IMR-90 (cell line): ENCODE measurements around the gene ATP8B3. TPM values are rescaled to one million over a fixed set of nuclear protein-coding genes. Genes with fewer than 3 reads are reported as not detected.

ENCODE experiments used
- ATAC-seq: fragments of 200-7000 bp; cut with Tn5 transposase; 2 replicates; pipeline ENCODE4 v1.9.1; 2020; ENCODE audit warnings: low read depth, mild to moderate bottlenecking, moderate library complexity
- BruUV-seq: library from RNA; stranded (reverse); fragments of 400-500 nt; replicated peaks from 2 replicates; lab custom pipeline; 2021; lab: Mats Ljungman, UMichigan
- CTCF ChIA-PET: fragments of 300-600 bp; formaldehyde crosslinking; extraction: SDS; loops from one replicate; lab custom pipeline; 2021; ENCODE audit warnings: antibody characterized with exemption; lab: Yijun Ruan, JAX
- POLR2A ChIA-PET: fragments of 300-600 bp; sonication (Branson Sonifier 250); formaldehyde crosslinking; loops from one replicate; lab custom pipeline; 2022; ENCODE audit warnings: antibody characterized with exemption; ENCODE audit not compliant: unreplicated experiment; lab: Charles Lee
- DNase-seq: peaks from one replicate; pipeline ENCODE4 v3.0.0; 2013
- H2AFZ ChIP-seq: replicated peaks from 2 replicates; pipeline ENCODE3; 2013; ENCODE audit warnings: low read length, mild to moderate bottlenecking; ENCODE audit not compliant: poor library complexity
- H2AK5ac ChIP-seq: 2 replicates; pipeline ENCODE4 v1.6.1; 2013; ENCODE audit warnings: low read depth, low read length, inconsistent platforms
- H2AK9ac ChIP-seq: replicated peaks from 2 replicates; pipeline ENCODE3; 2013; ENCODE audit warnings: mild to moderate bottlenecking, low read depth, low read length, moderate library complexity; ENCODE audit not compliant: poor library complexity
- H2BK120ac ChIP-seq: 2 replicates; pipeline ENCODE4 v1.6.1; 2013; ENCODE audit warnings: low read depth, low read length, inconsistent platforms
- H2BK15ac ChIP-seq: 3 replicates; pipeline ENCODE4 v1.6.1; 2013; ENCODE audit warnings: low read depth, low read length, inconsistent platforms
- H2BK20ac ChIP-seq: 2 replicates; pipeline ENCODE4 v1.6.1; 2013; ENCODE audit warnings: low read depth, mild to moderate bottlenecking, inconsistent platforms, low read length, moderate library complexity
- H2BK5ac ChIP-seq: 2 replicates; pipeline ENCODE4 v1.6.1; 2013; ENCODE audit warnings: mild to moderate bottlenecking, low read depth, low read length, inconsistent platforms; ENCODE audit not compliant: poor library complexity, severe bottlenecking
- H3K14ac ChIP-seq: replicated peaks from 2 replicates; pipeline ENCODE4 v1.6.1; 2013; ENCODE audit warnings: low read depth, low read length, inconsistent platforms
- H3K18ac ChIP-seq: 2 replicates; pipeline ENCODE4 v1.6.1; 2013; ENCODE audit warnings: low read depth, low read length, control low read depth
- H3K23ac ChIP-seq: 2 replicates; pipeline ENCODE4 v1.6.1; 2013; ENCODE audit warnings: low read depth, low read length, inconsistent platforms
- H3K27ac ChIP-seq: 2 replicates; pipeline ENCODE4 v1.5.1; 2013; ENCODE audit warnings: mild to moderate bottlenecking, control low read depth, low read length; ENCODE audit not compliant: insufficient read depth
- H3K27me3 ChIP-seq: 2 replicates; pipeline ENCODE4 v1.6.1; 2013; ENCODE audit warnings: low read length; ENCODE audit not compliant: control insufficient read depth, insufficient read depth
- H3K36me3 ChIP-seq: 2 replicates; pipeline ENCODE4 v1.6.1; 2013; ENCODE audit warnings: low read length, mixed read lengths; ENCODE audit not compliant: control insufficient read depth, insufficient read depth
- H3K4ac ChIP-seq: 2 replicates; pipeline ENCODE4 v1.6.1; 2013; ENCODE audit warnings: low read depth, low read length, inconsistent platforms
- H3K4me1 ChIP-seq: 2 replicates; pipeline ENCODE4 v1.6.1; 2013; ENCODE audit warnings: low read length, mixed read lengths; ENCODE audit not compliant: control insufficient read depth, insufficient read depth
- H3K4me2 ChIP-seq: 2 replicates; pipeline ENCODE4 v1.6.1; 2013; ENCODE audit warnings: low read depth, mild to moderate bottlenecking, control low read depth, low read length, moderate library complexity
- H3K4me3 ChIP-seq: 2 replicates; pipeline ENCODE4 v1.5.1; 2013; ENCODE audit warnings: low read depth, mild to moderate bottlenecking, control low read depth, low read length, moderate library complexity; ENCODE audit not compliant: insufficient read depth
- H3K56ac ChIP-seq: 2 replicates; pipeline ENCODE4 v1.6.1; 2013; ENCODE audit warnings: low read length, inconsistent platforms; ENCODE audit not compliant: insufficient read depth; ENCODE audit errors: extremely low read depth
- H3K79me1 ChIP-seq, 2 experiments: 2 replicates each; pipeline ENCODE4 v1.6.1; 2013; ENCODE audit warnings: low read length in 2 of 2, inconsistent platforms in 1 of 2, low read depth in 1 of 2
- H3K9ac ChIP-seq: 2 replicates; pipeline ENCODE4 v1.6.1; 2013; ENCODE audit warnings: low read depth, low read length, control low read depth
- H3K9me1 ChIP-seq: 2 replicates; pipeline ENCODE4 v1.6.1; 2013; ENCODE audit warnings: low read length, inconsistent platforms; ENCODE audit not compliant: insufficient read depth
- H3K9me3 ChIP-seq: 2 replicates; pipeline ENCODE4 v1.6.1; 2013; ENCODE audit warnings: low read length; ENCODE audit not compliant: control insufficient read depth, insufficient read depth
- H4K20me1 ChIP-seq: 2 replicates; pipeline ENCODE4 v1.6.1; 2013; ENCODE audit warnings: low read length, inconsistent platforms; ENCODE audit not compliant: insufficient read depth
- H4K5ac ChIP-seq: 2 replicates; pipeline ENCODE4 v1.6.1; 2013; ENCODE audit warnings: mild to moderate bottlenecking, low read depth, low read length, control low read depth
- H4K8ac ChIP-seq, 2 experiments: 2 replicates each; pipeline ENCODE4 v1.6.1; 2013; ENCODE audit warnings: low read depth in 2 of 2, low read length in 2 of 2, control low read depth in 1 of 2, inconsistent platforms in 1 of 2
- H4K91ac ChIP-seq: 2 replicates; pipeline ENCODE4 v1.6.1; 2013; ENCODE audit warnings: low read depth, low read length, inconsistent platforms; ENCODE audit not compliant: insufficient read depth
- BHLHE40 ChIP-seq: fragments of 150-350 bp; IDR thresholded peaks from 2 replicates; pipeline ENCODE4 v1.6.1; 2016; ENCODE audit warnings: mild to moderate bottlenecking, low read depth, low read length
- CEBPB ChIP-seq: IDR thresholded peaks from 2 replicates; pipeline ENCODE4 v1.6.1; 2012; ENCODE audit warnings: low read depth, low read length, improper control_type of control experiment
- CHD1 ChIP-seq: IDR thresholded peaks from 2 replicates; pipeline ENCODE4 v1.6.1; 2012; ENCODE audit warnings: low read depth, low read length, improper control_type of control experiment
- CTCF ChIP-seq: conservative IDR thresholded peaks from 2 replicates; pipeline ENCODE4 v1.5.1; 2012; ENCODE audit warnings: mild to moderate bottlenecking, low read depth, low read length, improper control_type of control experiment
- ELK1 ChIP-seq: fragments of 150-350 bp; IDR thresholded peaks from 2 replicates; pipeline ENCODE4 v1.6.1; 2016; ENCODE audit warnings: low read depth, mild to moderate bottlenecking, low read length, moderate library complexity, borderline replicate concordance
- FOS ChIP-seq: fragments of 150-350 bp; IDR thresholded peaks from 2 replicates; pipeline ENCODE4 v1.6.1; 2016; ENCODE audit warnings: low read depth, low read length
- MAFK ChIP-seq: IDR thresholded peaks from 2 replicates; pipeline ENCODE4 v1.6.1; 2012; ENCODE audit warnings: low read depth, low read length, improper control_type of control experiment
- MAZ ChIP-seq: IDR thresholded peaks from 2 replicates; pipeline ENCODE4 v1.6.1; 2012; ENCODE audit warnings: low read depth, mild to moderate bottlenecking, low read length, improper control_type of control experiment, moderate library complexity, borderline replicate concordance
- MXI1 ChIP-seq: IDR thresholded peaks from 2 replicates; pipeline ENCODE4 v1.6.1; 2012; ENCODE audit warnings: low read depth, mild to moderate bottlenecking, low read length, moderate library complexity, borderline replicate concordance
- NFE2L2 ChIP-seq: fragments of 150-350 bp; IDR thresholded peaks from 2 replicates; pipeline ENCODE4 v1.6.1; 2016; ENCODE audit warnings: low read depth, mild to moderate bottlenecking, low read length
- POLR2A ChIP-seq: IDR thresholded peaks from 2 replicates; pipeline ENCODE4 v1.6.1; 2012; ENCODE audit warnings: mild to moderate bottlenecking, low read depth, low read length
- RCOR1 ChIP-seq: IDR thresholded peaks from 2 replicates; pipeline ENCODE4 v1.6.1; 2012; ENCODE audit warnings: mild to moderate bottlenecking, low read length, improper control_type of control experiment; ENCODE audit not compliant: insufficient replicate concordance
- RFX5 ChIP-seq: IDR thresholded peaks from 2 replicates; pipeline ENCODE4 v1.8.0; 2012; ENCODE audit warnings: low read depth, mild to moderate bottlenecking, low read length, moderate library complexity
- USF2 ChIP-seq: fragments of 150-350 bp; IDR thresholded peaks from 2 replicates; pipeline ENCODE4 v1.6.1; 2017; ENCODE audit warnings: mild to moderate bottlenecking, antibody characterized with exemption, low read length, low read depth
- WGBS, 2 experiments: methylation state at CpG; one replicate each; pipeline versions ENCODE4 v1.1.5 to v1.1.7; 2013; ENCODE audit warnings: missing lambda C conversion rate in 2 of 2; ENCODE audit not compliant: insufficient read length in 1 of 2; ENCODE audit errors: extremely low coverage in 2 of 2; 5-methylcytosine and 5-hydroxymethylcytosine counted together
- dilution Hi-C: fragments of 300-500 bp; cut with HindIII; formaldehyde crosslinking; loops from one replicate; pipeline ENCODE4 v1.14.3; 2018; ENCODE audit warnings: low sequenced_read_pairs; ENCODE audit not compliant: unreplicated experiment
- in situ Hi-C: fragments of 300-500 bp; cut with MboI; formaldehyde crosslinking; loops from 3 replicates; pipeline ENCODE4 v1.14.3; 2019; ENCODE audit warnings: low sequenced_read_pairs, inconsistent platforms, mixed read lengths
- intact Hi-C: fragments of 100-400 bp; cut with micrococcal nuclease; formaldehyde crosslinking; loops from 2 replicates; pipeline ENCODE4 v1.10.0; 2022
- polyA plus RNA-seq, 3 experiments: library from polyadenylated mRNA; depleted of rRNA; stranded (reverse); fragments of >200 nt; gene quantifications; 2 replicates each; pipeline ENCODE4 v1.2.3, GENCODE V29; 2012; ENCODE audit warnings: low replicate concordance in 1 of 3
- total RNA-seq: library from RNA; depleted of rRNA; stranded (reverse); fragments of >200 nt; gene quantifications from 2 replicates; pipeline ENCODE4 v1.2.3, GENCODE V29; 2012

The ATP8B3 gene
- total and polyA plus RNA-seq, 2 of the 4 experiments (the other 2 are of a cell fraction), result 1.6 to 8.1 TPM

GRCh38 chr19:1746401-1747284, 65.4 kb downstream of the ATP8B3 start:
- in situ Hi-C loops, result no loop called here
- BruUV-seq, result no TSS peak
- WGBS, 2 experiments, result 4% methylated on average over 5 of the region's 31 CpGs; no CpG with 5 or more reads in 1 of the 2 experiments
- TF ChIP-seq CEBPB, result no peak
- TF ChIP-seq CTCF, result no peak
- no peak for TF ChIP-seq RCOR1
- TF ChIP-seq RFX5, result no peak
- no peak for TF ChIP-seq MXI1
- TF ChIP-seq FOS, result no peak
- TF ChIP-seq POLR2A, result no peak
- no peak for TF ChIP-seq CHD1
- no peak for TF ChIP-seq MAZ
- no peak for TF ChIP-seq MAFK
- no peak for TF ChIP-seq ELK1
- no peak for TF ChIP-seq NFE2L2
- no peak for TF ChIP-seq BHLHE40
- TF ChIP-seq USF2, result no peak

More at GRCh38 chr19:1746401-1747284, 65.4 kb downstream of the ATP8B3 start:
- Histone ChIP-seq H2BK120ac (peak overlapping the region; percentile 21; the same call in 1 of the 2 replicates), H4K5ac (no peak overlapping the region), H3K4ac (no peak overlapping the region), H2BK5ac (no peak overlapping the region), H2AFZ (peak overlapping the region; percentile 69), H3K9me1 (peaks cover 6% of the 10 kb centered on the region), H3K79me1 (no peaks in the 10 kb centered on the region), H3K9me3 (no peaks in the 10 kb centered on the region), H2AK5ac (peak overlapping the region; percentile 9; the same call in 1 of the 2 replicates), H3K14ac (no peak overlapping the region), H2AK9ac (peak overlapping the region; percentile 51), H3K9ac (no peak overlapping the region), H3K4me1 (peaks cover 12% of the 10 kb centered on the region), H3K4me3 (no peak overlapping the region), H3K4me2 (0 out of 2 replicates have a peak overlapping the region, but pooled peaks have one; percentile 19), H3K27ac (no peak overlapping the region), H4K20me1 (peaks cover 6% of the 10 kb centered on the region), H3K56ac (no peak overlapping the region), H3K36me3 (no peaks in the 10 kb centered on the region), H3K23ac (no peak overlapping the region), H3K18ac (no peak overlapping the region), H4K8ac (no peak overlapping the region), H4K91ac (no peak overlapping the region), H2BK15ac (no peak overlapping the region; the same call in 2 of the 3 replicates), H3K27me3 (peaks cover 55% of the 10 kb centered on the region), H2BK20ac (no peak overlapping the region)
- ATAC-seq, result peak; percentile 40
- ChIA-PET POLR2A (no interaction called here), CTCF (no interaction called here)
- intact Hi-C loops, result no loop called here
- DNase-seq, result peak; percentile 13
- dilution Hi-C loops, result no loop called here
